DOHH2 (cell line): ENCODE measurements around the gene LCT.

Source experiments
- H3F3A ChIP-seq: fragments of 200-600 bp; sonication (generic), shearing (Covaris generic); 2 replicates; pipeline ENCODE4 v1.6.0; 2016; ENCODE audit warnings: antibody characterized with exemption, mild to moderate bottlenecking; ENCODE audit not compliant: control insufficient read depth, insufficient read depth
- H3K27ac ChIP-seq: fragments of 200-600 bp; sonication (generic); 2 replicates; pipeline ENCODE4 v1.5.1; 2014; ENCODE audit warnings: low read depth, mild to moderate bottlenecking, low read length, moderate library complexity
- H3K27me3 ChIP-seq: fragments of 200-600 bp; sonication (generic); 2 replicates; pipeline ENCODE4 v1.6.1; 2014; ENCODE audit warnings: mild to moderate bottlenecking, low read length, mixed read lengths; ENCODE audit not compliant: control insufficient read depth
- H3K36me3 ChIP-seq: fragments of 200-600 bp; sonication (generic); 2 replicates; pipeline ENCODE4 v1.6.1; 2014; ENCODE audit warnings: mild to moderate bottlenecking, low read length, moderate library complexity, mixed read lengths; ENCODE audit not compliant: control insufficient read depth
- H3K4me1 ChIP-seq: fragments of 200-600 bp; sonication (generic); 2 replicates; pipeline ENCODE4 v1.6.1; 2014; ENCODE audit warnings: mild to moderate bottlenecking, low read length, mixed read lengths; ENCODE audit not compliant: control insufficient read depth
- H3K4me2 ChIP-seq: fragments of 200-600 bp; sonication (generic); 2 replicates; pipeline ENCODE4 v1.6.0; 2014; ENCODE audit warnings: mild to moderate bottlenecking, low read length, moderate library complexity
- H3K4me3 ChIP-seq: fragments of 200-600 bp; sonication (generic); 2 replicates; pipeline ENCODE4 v1.5.1; 2014; ENCODE audit warnings: mild to moderate bottlenecking, low read length, mixed read lengths
- H3K79me2 ChIP-seq: fragments of 200-600 bp; sonication (generic); 2 replicates; pipeline ENCODE4 v1.6.1; 2014; ENCODE audit warnings: mild to moderate bottlenecking, low read length, mixed read lengths; ENCODE audit not compliant: control insufficient read depth
- H3K9me2 ChIP-seq: fragments of 200-600 bp; sonication (generic); replicated peaks from 2 replicates; pipeline ENCODE4 v1.6.1; 2014; ENCODE audit warnings: mild to moderate bottlenecking, low read length, mixed read lengths; ENCODE audit not compliant: control insufficient read depth
- H3K9me3 ChIP-seq: fragments of 200-600 bp; sonication (generic); 2 replicates; pipeline ENCODE4 v1.6.1; 2014; ENCODE audit warnings: antibody characterized with exemption, low read length, mixed read lengths; ENCODE audit not compliant: control insufficient read depth, insufficient read depth
- H4K20me1 ChIP-seq: fragments of 200-600 bp; sonication (generic); 2 replicates; pipeline ENCODE4 v1.6.0; 2014; ENCODE audit warnings: low read depth, mild to moderate bottlenecking, antibody characterized with exemption, low read length, moderate library complexity; ENCODE audit not compliant: control insufficient read depth, insufficient read depth
- CTCF ChIP-seq: fragments of 200-600 bp; sonication (generic); IDR thresholded peaks from one replicate; pipeline ENCODE4 v1.5.1; 2014; ENCODE audit warnings: antibody characterized with exemption, mild to moderate bottlenecking, low read depth, low read length; ENCODE audit not compliant: poor library complexity, severe bottlenecking
- EZH2phosphoT487 ChIP-seq: fragments of 200-600 bp; sonication (generic); IDR thresholded peaks from 2 replicates; pipeline ENCODE4 v1.6.1; 2017; ENCODE audit warnings: borderline replicate concordance, mild to moderate bottlenecking, antibody characterized with exemption, low read length, moderate library complexity, mixed read lengths

The LCT gene

GRCh38 chr2:135756692-135757091, 80.3 kb downstream of the LCT start:
- TF ChIP-seq CTCF (no peak), EZH2phosphoT487 (no peak)
- Histone ChIP-seq H3K27ac (no peak overlapping the region), H3K79me2 (no peaks in the 10 kb centered on the region), H3K27me3 (no peaks in the 10 kb centered on the region), H3K4me1 (no peaks in the 10 kb centered on the region), H3K4me3 (no peak overlapping the region), H3K9me3 (peaks cover 5% of the 10 kb centered on the region; the same call in 1 of the 2 replicates), H3F3A (no peaks in the 10 kb centered on the region; the same call in 1 of the 2 replicates), H3K36me3 (peaks cover 78% of the 10 kb centered on the region), H4K20me1 (no peaks in the 10 kb centered on the region), H3K4me2 (no peak overlapping the region), H3K9me2 (no peaks in the 10 kb centered on the region)

GRCh38 chr2:135755573-135755972, 81.4 kb downstream of the LCT start:
- Histone ChIP-seq H3K4me3 (no peak overlapping the region), H3K27ac (no peak overlapping the region), H3K36me3 (peaks cover 74% of the 10 kb centered on the region), H3F3A (no peaks in the 10 kb centered on the region; the same call in 1 of the 2 replicates), H3K4me1 (no peaks in the 10 kb centered on the region), H4K20me1 (no peaks in the 10 kb centered on the region), H3K79me2 (no peaks in the 10 kb centered on the region), H3K9me3 (peaks cover 5% of the 10 kb centered on the region; the same call in 1 of the 2 replicates), H3K9me2 (no peaks in the 10 kb centered on the region), H3K27me3 (no peaks in the 10 kb centered on the region), H3K4me2 (no peak overlapping the region)
- TF ChIP-seq EZH2phosphoT487, result no peak
- TF ChIP-seq CTCF, result no peak

- H3K4me1 ChIP-seq, result peaks cover 24% of the 10 kb centered on the region
- no peak overlapping the region for H3K4me2 ChIP-seq
- H3K27ac ChIP-seq, result no peak overlapping the region
- H3K27me3 ChIP-seq, result no peaks in the 10 kb centered on the region
- H3K4me3 ChIP-seq, result no peak overlapping the region
- H3K36me3 ChIP-seq, result peaks cover 62% of the 10 kb centered on the region
- H3K9me2 ChIP-seq, result no peaks in the 10 kb centered on the region; the same call in 1 of the 2 replicates
- peaks cover 3% of the 10 kb centered on the region; the same call in 1 of the 2 replicates for H3F3A ChIP-seq
- peaks cover 17% of the 10 kb centered on the region for H4K20me1 ChIP-seq
- H3K9me3 ChIP-seq, result no peaks in the 10 kb centered on the region
- TF ChIP-seq CTCF, result no peak
- no peak for TF ChIP-seq EZH2phosphoT487
- H3K79me2 ChIP-seq, result peaks cover 69% of the 10 kb centered on the region
Observed at GRCh38 chr2:135745545-135745944, 91.4 kb downstream of the LCT start.
